GM21619 (cell line): ENCODE data around the gene LTF.
"Not testable (repeated sequence)": the region's sequence is repeated elsewhere in the genome, so short reads cannot be mapped to it uniquely, and the experiment has no call there.

Experiments
- ATAC-seq: cut with Tn5 transposase; IDR thresholded peaks from one replicate; pipeline ENCODE4 v1.9.1; 2021; ENCODE audit not compliant: unreplicated experiment

The LTF gene

GRCh38 chr3:46447228-46447985 lies 17.3 kb downstream of the LTF start:
- ATAC-seq: no peak

GRCh38 chr3:46442576-46443530 lies 21.9 kb downstream of the LTF start:
- no peak for ATAC-seq

- peak; percentile 74 for ATAC-seq
These were observed 24.0 kb downstream of the LTF start for GRCh38 chr3:46440531-46441294.

- no peak for ATAC-seq
These were observed 25.9 kb downstream of the LTF start for GRCh38 chr3:46438831-46439230.

- no peak for ATAC-seq
These were observed 29.5 kb downstream of the LTF start for GRCh38 chr3:46435081-46435726.

- no peak for ATAC-seq
These were observed 30.9 kb downstream of the LTF start for GRCh38 chr3:46433841-46434240.

- ATAC-seq: not testable (repeated sequence)
These were observed 31.6 kb downstream of the LTF start for GRCh38 chr3:46433118-46433517.

GRCh38 chr3:46431905-46432304 lies 32.8 kb downstream of the LTF start:
- ATAC-seq: not testable (repeated sequence)

- not testable (repeated sequence) for ATAC-seq
These were observed 33.8 kb downstream of the LTF start for GRCh38 chr3:46430879-46431278.

- no peak for ATAC-seq
These were observed 35.0 kb downstream of the LTF start for GRCh38 chr3:46429671-46430070.

- no peak for ATAC-seq
These were observed 35.5 kb downstream of the LTF start for GRCh38 chr3:46429250-46429649.

GRCh38 chr3:46427916-46428833 lies 36.5 kb downstream of the LTF start:
- no peak for ATAC-seq

GRCh38 chr3:46427404-46427803 lies 37.3 kb downstream of the LTF start:
- ATAC-seq: not testable (repeated sequence)

GRCh38 chr3:46426476-46426875 lies 38.2 kb downstream of the LTF start:
- ATAC-seq: not testable (repeated sequence)

- no peak for ATAC-seq
These were observed 41.1 kb downstream of the LTF start for GRCh38 chr3:46423588-46423987.

GRCh38 chr3:46422617-46423016 lies 42.1 kb downstream of the LTF start:
- no peak for ATAC-seq

- ATAC-seq: no peak
These were observed 43.8 kb downstream of the LTF start for GRCh38 chr3:46420931-46421330.

- ATAC-seq: no peak
These were observed 44.9 kb downstream of the LTF start for GRCh38 chr3:46419816-46420215.

- no peak for ATAC-seq
These were observed 46.7 kb downstream of the LTF start for GRCh38 chr3:46417841-46418611.
